ENCODE data around the gene GHR.

DNA sequence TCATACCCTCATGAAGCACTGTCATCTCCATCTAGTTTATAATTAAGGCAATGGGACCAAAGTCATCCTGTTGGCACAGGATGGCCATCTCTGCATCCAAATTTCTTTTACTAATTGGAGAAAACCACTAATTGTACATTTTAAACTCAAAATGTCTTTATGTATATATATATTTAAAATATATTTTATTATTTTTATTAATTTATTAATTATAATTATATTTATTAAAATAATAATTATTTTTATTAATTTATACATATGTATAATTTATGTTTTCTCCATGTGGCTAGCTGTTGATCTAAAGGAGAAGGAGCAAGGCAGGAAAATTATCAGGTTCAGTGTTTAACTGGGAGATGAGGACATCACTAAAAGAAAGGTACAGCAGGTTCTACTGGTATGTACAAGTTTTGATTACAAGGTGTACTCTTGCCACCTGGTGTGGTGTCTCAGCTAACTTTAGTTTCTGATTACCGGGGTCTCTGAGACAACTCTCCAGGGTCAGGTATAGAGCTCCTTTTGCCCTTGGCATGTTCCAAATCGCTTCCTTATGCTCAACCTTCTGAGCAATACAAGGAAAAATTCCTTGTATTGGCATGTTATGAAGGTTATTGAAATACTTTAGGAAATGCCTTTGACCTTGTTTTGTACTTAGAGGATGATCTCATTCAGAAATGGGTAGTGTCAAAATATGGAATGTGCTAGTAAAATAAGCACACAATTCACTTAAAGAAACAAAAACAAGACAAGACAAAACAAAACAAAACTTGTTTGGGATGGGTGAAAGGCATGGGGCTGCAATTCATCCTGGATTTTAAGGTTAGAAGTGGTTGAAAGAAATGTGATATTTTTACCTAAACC is 79.6 kb downstream of the GHR start:
- TF ChIP-seq POLR2A (IDR thresholded peaks at IDR 0.05): no peak
- TF ChIP-seq, protein P1, sequence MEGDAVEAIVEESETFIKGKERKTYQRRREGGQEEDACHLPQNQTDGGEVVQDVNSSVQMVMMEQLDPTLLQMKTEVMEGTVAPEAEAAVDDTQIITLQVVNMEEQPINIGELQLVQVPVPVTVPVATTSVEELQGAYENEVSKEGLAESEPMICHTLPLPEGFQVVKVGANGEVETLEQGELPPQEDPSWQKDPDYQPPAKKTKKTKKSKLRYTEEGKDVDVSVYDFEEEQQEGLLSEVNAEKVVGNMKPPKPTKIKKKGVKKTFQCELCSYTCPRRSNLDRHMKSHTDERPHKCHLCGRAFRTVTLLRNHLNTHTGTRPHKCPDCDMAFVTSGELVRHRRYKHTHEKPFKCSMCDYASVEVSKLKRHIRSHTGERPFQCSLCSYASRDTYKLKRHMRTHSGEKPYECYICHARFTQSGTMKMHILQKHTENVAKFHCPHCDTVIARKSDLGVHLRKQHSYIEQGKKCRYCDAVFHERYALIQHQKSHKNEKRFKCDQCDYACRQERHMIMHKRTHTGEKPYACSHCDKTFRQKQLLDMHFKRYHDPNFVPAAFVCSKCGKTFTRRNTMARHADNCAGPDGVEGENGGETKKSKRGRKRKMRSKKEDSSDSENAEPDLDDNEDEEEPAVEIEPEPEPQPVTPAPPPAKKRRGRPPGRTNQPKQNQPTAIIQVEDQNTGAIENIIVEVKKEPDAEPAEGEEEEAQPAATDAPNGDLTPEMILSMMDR (IDR thresholded peaks at IDR 0.05 in 4 of 5, conservative IDR thresholded peaks at IDR 0.05 in 1 of 5): no peak
